Measurements from ENCODE around the gene ICAM2.
"Not testable (repeated sequence)": the region's sequence is repeated elsewhere in the genome, so short reads cannot be mapped to it uniquely, and the experiment has no call there.

The ICAM2 gene

DNA sequence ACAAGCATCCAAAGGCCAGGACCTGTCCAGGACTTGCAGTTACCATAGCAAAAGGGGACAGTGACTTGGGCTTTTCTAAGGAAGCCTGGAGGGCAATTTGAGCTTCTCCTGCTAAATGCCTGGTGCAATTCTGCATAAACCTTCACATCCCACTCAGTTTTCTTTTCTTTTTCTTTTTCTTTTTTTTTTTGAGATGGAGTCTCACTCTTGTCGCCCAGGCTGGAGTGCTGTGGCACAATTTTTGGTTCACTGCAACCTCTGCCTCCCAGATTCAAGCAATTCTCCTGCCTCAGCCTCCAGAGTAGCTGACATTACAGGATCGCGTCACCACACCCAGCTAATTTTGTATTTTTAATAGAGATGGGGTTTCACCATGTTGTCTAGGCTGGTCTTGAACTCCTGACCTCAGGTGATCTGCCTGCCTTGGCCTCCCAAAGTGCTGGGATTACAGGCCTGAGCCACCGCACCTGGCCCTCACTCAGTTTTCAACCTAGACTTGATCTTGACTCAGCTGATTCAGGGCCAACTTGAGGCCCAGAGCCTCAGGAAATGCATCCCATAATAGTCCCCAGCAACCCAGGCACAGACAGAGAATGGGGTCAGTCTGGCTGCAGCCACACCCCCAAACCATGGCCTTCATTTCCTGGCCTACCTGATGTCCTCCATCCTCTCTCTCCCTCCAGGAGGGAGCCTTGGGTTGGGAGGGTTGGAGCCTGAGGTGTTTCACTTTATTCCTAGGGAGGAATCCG lies 13.2 kb downstream of the ICAM2 start:
- not testable (repeated sequence) for DNase-seq; H3K4me1 ChIP-seq (ENCODE audit: control insufficient read depth in 1 of 2, insufficient read depth in 2 of 2, low read length in 2 of 2); H3K18ac ChIP-seq (ENCODE audit: low read length); H3K4me2 ChIP-seq (ENCODE audit: low read length); H2BK120ac ChIP-seq (ENCODE audit: insufficient read depth, low read length, poor library complexity); H3K9me3 ChIP-seq (ENCODE audit: insufficient read depth, low read depth, low read length); H4K12ac ChIP-seq (ENCODE audit: low read depth, low read length); H3K4ac ChIP-seq (ENCODE audit: low read depth, low read length); H2BK12ac ChIP-seq (ENCODE audit: low read length); H3K9ac ChIP-seq (ENCODE audit: low read length); H3K14ac ChIP-seq (ENCODE audit: low read length); H3K27ac ChIP-seq (ENCODE audit: low read depth, low read length); H3K4me3 ChIP-seq (ENCODE audit: low read depth, low read length); H3K36me3 ChIP-seq (ENCODE audit: control insufficient read depth in 1 of 2, insufficient read depth in 2 of 2, low read length in 2 of 2); H2AFZ ChIP-seq (ENCODE audit: insufficient read depth, low read length, poor library complexity); H4K8ac ChIP-seq (ENCODE audit: low read depth, low read length); H2AK5ac ChIP-seq (ENCODE audit: low read length); H3K27me3 ChIP-seq (ENCODE audit: insufficient read depth, low read length); H3K23ac ChIP-seq (ENCODE audit: low read length); H3K79me1 ChIP-seq (ENCODE audit: low read length); H4K91ac ChIP-seq (ENCODE audit: low read depth, low read length); H2BK5ac ChIP-seq (ENCODE audit: low read depth, low read length, poor library complexity); H3K79me2 ChIP-seq (ENCODE audit: control insufficient read depth, insufficient read depth, low read length, poor library complexity)
- WGBS (ENCODE audit: extremely low coverage, insufficient coverage, insufficient read length), result no CpG with 5 or more reads among the region's 5 CpGs

DNA sequence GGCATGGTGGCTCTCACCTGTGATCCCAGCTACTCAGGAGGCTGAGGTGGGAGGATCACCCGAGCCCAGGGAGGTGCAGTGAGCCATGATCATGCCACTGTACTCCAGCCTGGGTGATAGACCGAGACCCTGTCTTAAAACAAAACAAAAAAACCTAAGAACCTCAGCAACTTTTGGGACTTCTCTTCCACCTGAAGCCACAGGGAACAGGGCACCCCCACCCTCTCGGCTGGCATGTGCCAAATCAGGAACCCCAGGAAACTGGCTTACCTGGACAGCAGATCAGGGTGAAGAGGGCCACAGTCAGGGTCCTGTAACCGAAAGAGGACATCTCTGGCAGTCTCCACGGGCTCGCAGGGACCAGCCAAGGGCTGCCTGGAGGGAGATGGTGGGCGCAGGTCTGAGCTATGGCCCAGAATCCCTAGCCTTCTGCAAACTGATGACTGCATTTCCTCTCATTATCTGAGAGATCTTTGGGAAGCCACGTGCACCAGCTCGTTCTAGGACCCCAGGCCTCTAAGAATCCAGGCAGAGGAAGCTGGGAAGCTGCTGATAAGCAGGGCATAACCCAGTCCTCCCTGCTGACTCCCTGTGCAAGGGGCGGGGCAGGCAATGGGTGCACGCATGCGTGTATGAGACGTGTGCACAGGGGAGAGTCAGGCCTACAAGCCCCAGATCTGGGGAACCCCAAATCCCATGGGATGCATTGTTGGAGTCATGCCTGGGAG lies 13.9 kb downstream of the ICAM2 start:
- Histone ChIP-seq H2AK5ac (ENCODE audit: low read length) (no peak overlapping the region), H4K8ac (ENCODE audit: low read depth, low read length) (no peak overlapping the region), H3K79me1 (ENCODE audit: low read length) (no peaks in the 10 kb centered on the region), H2BK12ac (ENCODE audit: low read length) (no peak overlapping the region), H3K18ac (ENCODE audit: low read length) (no peak overlapping the region), H2AFZ (ENCODE audit: insufficient read depth, low read length, poor library complexity) (no peak overlapping the region), H3K23ac (ENCODE audit: low read length) (no peak overlapping the region), H3K79me2 (ENCODE audit: control insufficient read depth, insufficient read depth, low read length, poor library complexity) (no peaks in the 10 kb centered on the region), H3K9ac (ENCODE audit: low read length) (no peak overlapping the region), H3K4me3 (ENCODE audit: low read depth, low read length) (no peak overlapping the region), H3K4me2 (ENCODE audit: low read length) (no peak overlapping the region), H3K4ac (ENCODE audit: low read depth, low read length) (no peak overlapping the region), H3K36me3 (ENCODE audit: control insufficient read depth in 1 of 2, insufficient read depth in 2 of 2, low read length in 2 of 2) (no peaks in the 10 kb centered on the region), H2BK120ac (ENCODE audit: insufficient read depth, low read length, poor library complexity) (no peak overlapping the region), H3K14ac (ENCODE audit: low read length) (no peak overlapping the region), H3K9me3 (ENCODE audit: insufficient read depth, low read depth, low read length) (no peaks in the 10 kb centered on the region), H4K12ac (ENCODE audit: low read depth, low read length) (no peak overlapping the region), H3K27me3 (ENCODE audit: insufficient read depth, low read length) (no peaks in the 10 kb centered on the region), H3K4me1 (ENCODE audit: control insufficient read depth in 1 of 2, insufficient read depth in 2 of 2, low read length in 2 of 2) (no peaks in the 10 kb centered on the region), H2BK5ac (ENCODE audit: low read depth, low read length, poor library complexity) (no peak overlapping the region), H4K91ac (ENCODE audit: low read depth, low read length) (no peak overlapping the region), H3K27ac (ENCODE audit: low read depth, low read length) (no peak overlapping the region)
- WGBS (ENCODE audit: extremely low coverage, insufficient coverage, insufficient read length), result no CpG with 5 or more reads among the region's 13 CpGs
- no peak for DNase-seq

DNA sequence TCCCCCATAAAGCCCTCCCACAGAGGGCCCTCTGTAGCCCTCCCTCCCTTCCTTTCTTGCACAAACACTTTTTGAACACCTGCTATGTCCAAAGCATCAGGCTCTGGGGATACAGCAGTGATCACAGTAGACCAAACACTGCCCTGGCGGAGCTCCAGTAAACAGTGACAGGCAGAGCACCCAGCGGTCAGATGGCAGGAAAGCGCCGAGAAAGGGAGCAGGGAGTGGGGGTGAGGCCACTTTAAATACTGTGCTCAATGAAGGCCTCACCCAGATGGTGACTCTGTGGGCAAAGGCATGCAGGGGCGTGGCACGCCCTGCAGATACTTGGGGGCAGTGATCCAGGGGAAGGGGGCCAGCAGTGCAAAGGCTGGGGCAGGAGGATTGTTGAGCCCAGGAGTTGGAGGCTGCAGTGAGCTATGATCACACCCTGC lies 14.7 kb downstream of the ICAM2 start:
- Histone ChIP-seq H3K36me3 (ENCODE audit: control insufficient read depth in 1 of 2, insufficient read depth in 2 of 2, low read length in 2 of 2) (no peaks in the 10 kb centered on the region), H3K23ac (ENCODE audit: low read length) (no peak overlapping the region), H3K9me3 (ENCODE audit: insufficient read depth, low read depth, low read length) (peaks cover 2% of the 10 kb centered on the region), H2BK5ac (ENCODE audit: low read depth, low read length, poor library complexity) (no peak overlapping the region), H3K4me2 (ENCODE audit: low read length) (no peak overlapping the region), H2BK12ac (ENCODE audit: low read length) (no peak overlapping the region), H4K91ac (ENCODE audit: low read depth, low read length) (no peak overlapping the region), H3K27ac (ENCODE audit: low read depth, low read length) (no peak overlapping the region), H3K4ac (ENCODE audit: low read depth, low read length) (no peak overlapping the region), H3K27me3 (ENCODE audit: insufficient read depth, low read length) (no peaks in the 10 kb centered on the region), H3K9ac (ENCODE audit: low read length) (no peak overlapping the region), H2BK120ac (ENCODE audit: insufficient read depth, low read length, poor library complexity) (no peak overlapping the region), H2AFZ (ENCODE audit: insufficient read depth, low read length, poor library complexity) (no peak overlapping the region), H3K4me3 (ENCODE audit: low read depth, low read length) (no peak overlapping the region), H3K79me2 (ENCODE audit: control insufficient read depth, insufficient read depth, low read length, poor library complexity) (no peaks in the 10 kb centered on the region), H3K4me1 (ENCODE audit: control insufficient read depth in 1 of 2, insufficient read depth in 2 of 2, low read length in 2 of 2) (no peaks in the 10 kb centered on the region), H2AK5ac (ENCODE audit: low read length) (no peak overlapping the region), H4K12ac (ENCODE audit: low read depth, low read length) (no peak overlapping the region), H4K8ac (ENCODE audit: low read depth, low read length) (no peak overlapping the region), H3K18ac (ENCODE audit: low read length) (no peak overlapping the region), H3K14ac (ENCODE audit: low read length) (no peak overlapping the region), H3K79me1 (ENCODE audit: low read length) (no peaks in the 10 kb centered on the region)
- WGBS (ENCODE audit: extremely low coverage, insufficient coverage, insufficient read length), result no CpG with 5 or more reads among the region's 6 CpGs
- no peak for DNase-seq

DNA sequence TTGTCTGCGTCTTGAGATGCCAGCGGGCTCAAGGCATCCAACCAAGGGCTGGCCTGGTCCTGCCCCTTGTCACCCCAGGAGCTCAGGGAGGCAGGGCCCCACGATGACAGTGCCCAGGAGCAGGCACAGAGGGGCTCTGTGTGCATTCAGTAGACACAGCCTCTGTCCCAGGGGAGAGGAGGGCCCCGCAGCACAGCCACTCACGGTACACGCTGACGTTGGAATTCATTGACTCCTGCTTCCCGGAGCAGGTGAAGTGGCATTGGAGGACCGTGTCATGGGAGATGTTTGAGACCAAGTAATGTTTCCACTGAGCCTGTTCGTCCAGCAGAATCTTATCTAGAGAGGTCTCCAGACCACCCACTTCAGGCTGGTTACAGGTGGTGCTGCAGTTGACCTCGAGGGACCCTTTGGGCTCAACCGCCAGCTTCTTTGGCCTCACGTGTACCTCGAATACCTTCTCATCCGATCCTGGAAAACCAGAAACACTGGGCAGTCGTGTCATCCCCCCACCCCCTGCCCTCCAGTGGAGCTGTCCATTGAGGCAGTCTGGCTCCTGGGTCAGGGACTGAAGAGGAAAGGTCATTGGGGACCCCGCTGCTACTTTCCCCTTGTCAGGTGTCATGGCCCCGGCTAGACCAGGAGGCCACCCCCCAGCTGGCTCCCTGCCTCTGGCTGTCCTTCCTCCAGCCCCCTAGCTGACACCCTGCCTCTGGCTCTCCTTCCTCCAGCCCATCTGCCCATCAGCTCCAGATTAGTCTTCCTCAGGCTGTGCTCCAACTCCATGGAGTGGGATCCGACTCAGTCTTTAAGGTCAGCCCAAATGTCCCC lies 15.3 kb downstream of the ICAM2 start:
- WGBS (ENCODE audit: extremely low coverage, insufficient coverage, insufficient read length), result no CpG with 5 or more reads among the region's 19 CpGs

More for the DNA sequence above, 15.3 kb downstream of the ICAM2 start:
- Histone ChIP-seq H3K9ac (ENCODE audit: low read length) (no peak overlapping the region), H3K14ac (ENCODE audit: low read length) (no peak overlapping the region), H3K23ac (ENCODE audit: low read length) (no peak overlapping the region), H3K27ac (ENCODE audit: low read depth, low read length) (no peak overlapping the region), H3K79me2 (ENCODE audit: control insufficient read depth, insufficient read depth, low read length, poor library complexity) (no peaks in the 10 kb centered on the region), H2AFZ (ENCODE audit: insufficient read depth, low read length, poor library complexity) (no peak overlapping the region), H2BK120ac (ENCODE audit: insufficient read depth, low read length, poor library complexity) (no peak overlapping the region), H4K8ac (ENCODE audit: low read depth, low read length) (no peak overlapping the region), H3K27me3 (ENCODE audit: insufficient read depth, low read length) (no peaks in the 10 kb centered on the region), H2BK12ac (ENCODE audit: low read length) (no peak overlapping the region), H2BK5ac (ENCODE audit: low read depth, low read length, poor library complexity) (no peak overlapping the region), H3K36me3 (ENCODE audit: control insufficient read depth in 1 of 2, insufficient read depth in 2 of 2, low read length in 2 of 2) (no peaks in the 10 kb centered on the region), H4K12ac (ENCODE audit: low read depth, low read length) (no peak overlapping the region), H4K91ac (ENCODE audit: low read depth, low read length) (no peak overlapping the region), H3K4ac (ENCODE audit: low read depth, low read length) (no peak overlapping the region), H3K9me3 (ENCODE audit: insufficient read depth, low read depth, low read length) (peaks cover 2% of the 10 kb centered on the region), H3K4me2 (ENCODE audit: low read length) (no peak overlapping the region), H3K18ac (ENCODE audit: low read length) (no peak overlapping the region), H3K4me3 (ENCODE audit: low read depth, low read length) (no peak overlapping the region), H3K4me1 (ENCODE audit: control insufficient read depth in 1 of 2, insufficient read depth in 2 of 2, low read length in 2 of 2) (no peaks in the 10 kb centered on the region), H2AK5ac (ENCODE audit: low read length) (no peak overlapping the region), H3K79me1 (ENCODE audit: low read length) (no peaks in the 10 kb centered on the region)
- DNase-seq, result no peak

Data from trophoblast cell (in vitro differentiated cells and primary cell).